SK-N-SH treated with all-trans-retinoic acid at 6 μM for 48 hours (cell line): ENCODE results near the gene USP30.

Experiments used
- ATAC-seq: fragments of 200-7000 bp; cut with Tn5 transposase; 3 replicates; pipeline ENCODE4 v1.9.1; 2020; ENCODE audit warnings: mild to moderate bottlenecking, moderate library complexity
- ARNTL ChIP-seq: fragments of 450-650 bp; formaldehyde crosslinking; IDR thresholded peaks from 2 replicates; pipeline ENCODE4 v1.5.0; 2020; ENCODE audit warnings: low read depth, mild to moderate bottlenecking, moderate library complexity, borderline replicate concordance
- BACH2 ChIP-seq: fragments of 250-450 bp; sonication (Bioruptor Pico); IDR thresholded peaks from 2 replicates; pipeline ENCODE4 v1.9.0; 2021; ENCODE audit warnings: mild to moderate bottlenecking, borderline replicate concordance
- ESRRG ChIP-seq: fragments of 250-450 bp; sonication (Bioruptor Pico); IDR thresholded peaks from 2 replicates; pipeline ENCODE4 v1.6.1; 2021; ENCODE audit warnings: mild to moderate bottlenecking
- GLIS3 ChIP-seq: fragments of 250-450 bp; sonication (Bioruptor Pico); IDR thresholded peaks from 2 replicates; pipeline ENCODE4 v1.5.0; 2020; ENCODE audit warnings: mild to moderate bottlenecking, moderate library complexity
- ISL1 ChIP-seq: fragments of 250-450 bp; sonication (Bioruptor Pico); IDR thresholded peaks from 2 replicates; pipeline ENCODE4 v2.1.2; 2022; ENCODE audit warnings: mild to moderate bottlenecking, moderate library complexity
- OSR1 ChIP-seq: fragments of 250-450 bp; sonication (Bioruptor Pico); IDR thresholded peaks from 2 replicates; pipeline ENCODE4 v1.8.0; 2022; ENCODE audit warnings: moderate library complexity, mild to moderate bottlenecking, inconsistent platforms
- PPARA ChIP-seq: fragments of 250-450 bp; sonication (Bioruptor Pico); IDR thresholded peaks from 2 replicates; pipeline ENCODE4 v1.5.0; 2020; ENCODE audit warnings: mild to moderate bottlenecking, borderline replicate concordance
- RARB ChIP-seq: fragments of 250-450 bp; sonication (Bioruptor Pico); IDR thresholded peaks from 2 replicates; pipeline ENCODE4 v1.8.0; 2021; ENCODE audit warnings: mild to moderate bottlenecking, moderate library complexity
- SNAI2 ChIP-seq: fragments of 250-450 bp; sonication (Bioruptor Pico); IDR thresholded peaks from 2 replicates; pipeline ENCODE4 v1.5.0; 2020; ENCODE audit warnings: mild to moderate bottlenecking, moderate library complexity
- TCF4 ChIP-seq: fragments of 250-450 bp; sonication (Bioruptor Pico); IDR thresholded peaks from 2 replicates; pipeline ENCODE4 v1.8.0; 2021; ENCODE audit warnings: mild to moderate bottlenecking, moderate library complexity, borderline replicate concordance
- TOX ChIP-seq: fragments of 250-450 bp; sonication (Bioruptor Pico); IDR thresholded peaks from 2 replicates; pipeline ENCODE4 v1.8.0; 2021; ENCODE audit warnings: mild to moderate bottlenecking, moderate library complexity, borderline replicate concordance
- ZC3H10 ChIP-seq: fragments of 250-450 bp; sonication (Bioruptor Pico); IDR thresholded peaks from 2 replicates; pipeline ENCODE4 v1.5.1; 2021; ENCODE audit warnings: mild to moderate bottlenecking, moderate library complexity
- ZFP3 ChIP-seq: fragments of 250-450 bp; sonication (Bioruptor Pico); IDR thresholded peaks from 2 replicates; pipeline ENCODE4 v1.5.0; 2020; ENCODE audit warnings: mild to moderate bottlenecking, moderate library complexity
- ZNF565 ChIP-seq: fragments of 450-650 bp; formaldehyde crosslinking; conservative IDR thresholded peaks from 2 replicates; pipeline ENCODE4 v1.5.0; 2020; ENCODE audit warnings: low read depth, mild to moderate bottlenecking, moderate library complexity
- ZNF70 ChIP-seq: fragments of 450-650 bp; formaldehyde crosslinking; IDR thresholded peaks from 2 replicates; pipeline ENCODE4 v1.5.0; 2020; ENCODE audit warnings: mild to moderate bottlenecking, moderate library complexity
- ZNF8 ChIP-seq: fragments of 450-650 bp; formaldehyde crosslinking; IDR thresholded peaks from 2 replicates; pipeline ENCODE4 v1.5.0; 2020; ENCODE audit warnings: mild to moderate bottlenecking, moderate library complexity
- TF ChIP-seq, protein P1 (sequence below): fragments of 250-450 bp; sonication (Bioruptor Pico); IDR thresholded peaks from 2 replicates; pipeline ENCODE4 v1.5.1; 2021; ENCODE audit warnings: mild to moderate bottlenecking, moderate library complexity
- TF ChIP-seq, protein P2 (sequence below): fragments of 250-450 bp; sonication (Bioruptor Pico); IDR thresholded peaks from 2 replicates; pipeline ENCODE4 v1.8.0; 2021; ENCODE audit warnings: low read depth, mild to moderate bottlenecking, moderate library complexity, borderline replicate concordance
- TF ChIP-seq, protein P3 (sequence below): fragments of 250-450 bp; sonication (Bioruptor Pico); IDR thresholded peaks from 2 replicates; pipeline ENCODE4 v1.5.1; 2020; ENCODE audit warnings: low read depth, mild to moderate bottlenecking, moderate library complexity
- TF ChIP-seq, protein P4 (sequence below): fragments of 250-450 bp; sonication (Bioruptor Pico); IDR thresholded peaks from 2 replicates; pipeline ENCODE4 v1.8.0; 2020; ENCODE audit warnings: mild to moderate bottlenecking, moderate library complexity, borderline replicate concordance
- TF ChIP-seq, protein P5 (sequence below): fragments of 250-450 bp; sonication (Bioruptor Pico); IDR thresholded peaks from 2 replicates; pipeline ENCODE4 v1.5.0; 2020; ENCODE audit warnings: mild to moderate bottlenecking, moderate library complexity

The USP30 gene

DNA sequence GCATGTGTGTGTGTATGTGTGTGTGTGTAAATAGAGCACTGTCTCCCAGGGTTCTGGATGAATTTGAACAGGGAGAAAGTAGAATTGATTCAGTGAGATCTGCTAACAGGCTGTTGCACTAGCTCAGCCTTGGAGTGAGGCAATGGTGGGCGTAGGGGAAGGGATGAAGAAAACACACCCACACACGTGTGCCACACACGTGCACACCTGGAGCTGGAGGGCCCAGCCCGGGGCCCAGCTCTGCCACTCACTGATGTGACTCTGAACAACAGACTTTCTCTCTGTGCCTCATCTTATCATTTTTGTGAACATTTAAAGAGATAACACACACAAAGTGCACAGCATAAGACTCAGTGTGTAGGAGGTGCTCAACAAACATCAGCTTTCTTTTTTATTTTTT, 68.2 kb downstream of the USP30 start:
- ATAC-seq, result no peak
- TF ChIP-seq ISL1 (CRISPR knock-in tag) (no peak), ZNF8 (CRISPR knock-in tag) (no peak), BACH2 (CRISPR knock-in tag) (no peak), ZNF70 (CRISPR knock-in tag) (no peak), SNAI2 (no peak), PPARA (CRISPR knock-in tag) (no peak), ZC3H10 (CRISPR knock-in tag) (no peak), ZNF565 (CRISPR knock-in tag) (no peak)
- TF ChIP-seq, protein P1, sequence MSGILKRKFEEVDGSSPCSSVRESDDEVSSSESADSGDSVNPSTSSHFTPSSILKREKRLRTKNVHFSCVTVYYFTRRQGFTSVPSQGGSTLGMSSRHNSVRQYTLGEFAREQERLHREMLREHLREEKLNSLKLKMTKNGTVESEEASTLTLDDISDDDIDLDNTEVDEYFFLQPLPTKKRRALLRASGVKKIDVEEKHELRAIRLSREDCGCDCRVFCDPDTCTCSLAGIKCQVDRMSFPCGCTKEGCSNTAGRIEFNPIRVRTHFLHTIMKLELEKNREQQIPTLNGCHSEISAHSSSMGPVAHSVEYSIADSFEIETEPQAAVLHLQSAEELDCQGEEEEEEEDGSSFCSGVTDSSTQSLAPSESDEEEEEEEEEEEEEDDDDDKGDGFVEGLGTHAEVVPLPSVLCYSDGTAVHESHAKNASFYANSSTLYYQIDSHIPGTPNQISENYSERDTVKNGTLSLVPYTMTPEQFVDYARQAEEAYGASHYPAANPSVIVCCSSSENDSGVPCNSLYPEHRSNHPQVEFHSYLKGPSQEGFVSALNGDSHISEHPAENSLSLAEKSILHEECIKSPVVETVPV, result no peak

DNA sequence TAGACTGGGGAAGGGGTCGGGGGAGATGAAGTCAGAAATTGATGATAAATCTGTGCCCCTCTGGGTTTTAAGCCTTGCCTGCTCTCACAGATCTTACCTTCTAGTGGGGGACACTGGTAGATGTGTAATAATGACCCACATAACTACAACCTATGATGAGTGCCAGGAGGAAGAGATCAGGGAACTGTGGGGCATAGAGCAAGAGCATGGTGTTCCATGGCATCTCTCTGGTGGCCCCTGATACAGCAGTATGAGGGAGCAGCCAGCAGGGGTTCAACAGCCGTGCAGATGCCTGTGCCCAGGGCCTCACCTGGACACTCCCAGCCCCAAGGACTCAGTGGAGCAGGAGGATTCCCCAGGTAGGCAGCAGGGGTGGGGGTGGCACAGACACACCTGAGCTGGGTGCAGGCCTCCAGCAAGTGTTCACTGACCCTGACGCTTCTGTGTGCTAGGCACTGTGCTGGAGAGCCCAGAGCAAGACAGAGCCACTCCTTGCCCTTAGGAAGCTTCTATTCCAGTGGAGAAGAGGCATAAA, 69.0 kb downstream of the USP30 start:
- TF ChIP-seq ZC3H10 (CRISPR knock-in tag) (no peak), TOX (CRISPR knock-in tag) (no peak), ZNF70 (CRISPR knock-in tag) (no peak), RARB (CRISPR knock-in tag) (no peak), OSR1 (no peak), ZFP3 (no peak), BACH2 (CRISPR knock-in tag) (no peak), ARNTL (CRISPR knock-in tag) (no peak), ESRRG (CRISPR knock-in tag) (no peak), TCF4 (CRISPR knock-in tag) (no peak), GLIS3 (CRISPR knock-in tag) (no peak)
- TF ChIP-seq, protein P2, sequence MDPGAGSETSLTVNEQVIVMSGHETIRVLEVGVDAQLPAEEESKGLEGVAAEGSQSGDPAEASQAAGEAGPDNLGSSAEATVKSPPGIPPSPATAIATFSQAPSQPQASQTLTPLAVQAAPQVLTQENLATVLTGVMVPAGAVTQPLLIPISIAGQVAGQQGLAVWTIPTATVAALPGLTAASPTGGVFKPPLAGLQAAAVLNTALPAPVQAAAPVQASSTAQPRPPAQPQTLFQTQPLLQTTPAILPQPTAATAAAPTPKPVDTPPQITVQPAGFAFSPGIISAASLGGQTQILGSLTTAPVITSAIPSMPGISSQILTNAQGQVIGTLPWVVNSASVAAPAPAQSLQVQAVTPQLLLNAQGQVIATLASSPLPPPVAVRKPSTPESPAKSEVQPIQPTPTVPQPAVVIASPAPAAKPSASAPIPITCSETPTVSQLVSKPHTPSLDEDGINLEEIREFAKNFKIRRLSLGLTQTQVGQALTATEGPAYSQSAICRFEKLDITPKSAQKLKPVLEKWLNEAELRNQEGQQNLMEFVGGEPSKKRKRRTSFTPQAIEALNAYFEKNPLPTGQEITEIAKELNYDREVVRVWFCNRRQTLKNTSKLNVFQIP (CRISPR knock-in tag), result no peak
- TF ChIP-seq, protein P3, sequence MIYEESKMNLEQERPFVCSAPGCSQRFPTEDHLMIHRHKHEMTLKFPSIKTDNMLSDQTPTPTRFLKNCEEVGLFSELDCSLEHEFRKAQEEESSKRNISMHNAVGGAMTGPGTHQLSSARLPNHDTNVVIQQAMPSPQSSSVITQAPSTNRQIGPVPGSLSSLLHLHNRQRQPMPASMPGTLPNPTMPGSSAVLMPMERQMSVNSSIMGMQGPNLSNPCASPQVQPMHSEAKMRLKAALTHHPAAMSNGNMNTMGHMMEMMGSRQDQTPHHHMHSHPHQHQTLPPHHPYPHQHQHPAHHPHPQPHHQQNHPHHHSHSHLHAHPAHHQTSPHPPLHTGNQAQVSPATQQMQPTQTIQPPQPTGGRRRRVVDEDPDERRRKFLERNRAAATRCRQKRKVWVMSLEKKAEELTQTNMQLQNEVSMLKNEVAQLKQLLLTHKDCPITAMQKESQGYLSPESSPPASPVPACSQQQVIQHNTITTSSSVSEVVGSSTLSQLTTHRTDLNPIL (CRISPR knock-in tag), result no peak
- TF ChIP-seq, protein P1, result no peak
- TF ChIP-seq, protein P4, sequence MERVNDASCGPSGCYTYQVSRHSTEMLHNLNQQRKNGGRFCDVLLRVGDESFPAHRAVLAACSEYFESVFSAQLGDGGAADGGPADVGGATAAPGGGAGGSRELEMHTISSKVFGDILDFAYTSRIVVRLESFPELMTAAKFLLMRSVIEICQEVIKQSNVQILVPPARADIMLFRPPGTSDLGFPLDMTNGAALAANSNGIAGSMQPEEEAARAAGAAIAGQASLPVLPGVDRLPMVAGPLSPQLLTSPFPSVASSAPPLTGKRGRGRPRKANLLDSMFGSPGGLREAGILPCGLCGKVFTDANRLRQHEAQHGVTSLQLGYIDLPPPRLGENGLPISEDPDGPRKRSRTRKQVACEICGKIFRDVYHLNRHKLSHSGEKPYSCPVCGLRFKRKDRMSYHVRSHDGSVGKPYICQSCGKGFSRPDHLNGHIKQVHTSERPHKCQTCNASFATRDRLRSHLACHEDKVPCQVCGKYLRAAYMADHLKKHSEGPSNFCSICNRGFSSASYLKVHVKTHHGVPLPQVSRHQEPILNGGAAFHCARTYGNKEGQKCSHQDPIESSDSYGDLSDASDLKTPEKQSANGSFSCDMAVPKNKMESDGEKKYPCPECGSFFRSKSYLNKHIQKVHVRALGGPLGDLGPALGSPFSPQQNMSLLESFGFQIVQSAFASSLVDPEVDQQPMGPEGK (CRISPR knock-in tag), result no peak
- TF ChIP-seq, all 23 proteins: peak for 0
- ATAC-seq, result no peak

DNA sequence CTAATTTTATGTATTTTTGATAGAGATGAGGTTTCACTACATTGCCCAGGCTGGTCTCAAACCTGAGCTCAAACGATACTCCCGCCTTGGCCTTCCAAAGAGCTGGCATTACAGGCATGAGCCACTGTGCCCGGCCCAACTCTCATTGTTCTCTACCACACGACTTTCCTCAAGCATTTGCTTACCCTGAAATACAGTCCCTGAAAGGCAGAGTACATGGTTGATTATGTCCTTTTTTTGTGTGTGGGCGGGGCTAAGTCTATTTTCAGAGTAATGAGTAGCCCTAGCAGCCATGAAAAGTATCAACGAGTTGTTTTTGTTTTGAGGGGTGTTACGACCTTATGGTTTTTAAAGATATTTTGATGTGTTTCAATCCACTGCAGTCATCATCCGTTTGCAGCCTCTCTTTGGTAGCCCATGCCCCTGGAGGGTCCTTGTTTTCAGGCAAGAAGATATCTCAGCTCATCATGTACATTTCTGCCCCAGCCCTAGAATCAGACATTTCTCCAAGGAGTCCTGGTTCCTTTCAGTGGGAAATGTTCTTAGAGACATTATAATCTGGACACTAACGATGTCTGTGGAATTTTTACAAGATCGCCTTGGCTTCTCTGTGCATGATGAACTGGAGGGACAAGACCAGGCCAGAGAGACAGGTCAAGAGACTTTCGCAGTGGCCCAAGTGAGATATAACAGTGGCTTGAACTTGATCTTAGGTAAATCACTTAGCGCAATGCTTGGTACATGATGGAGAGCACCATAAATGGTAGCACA, 72.7 kb downstream of the USP30 start:
- TF ChIP-seq ZNF565 (CRISPR knock-in tag) (no peak), ESRRG (CRISPR knock-in tag) (no peak), TCF4 (CRISPR knock-in tag) (no peak), PPARA (CRISPR knock-in tag) (no peak), SNAI2 (no peak), ZFP3 (no peak)
- TF ChIP-seq, protein P5, sequence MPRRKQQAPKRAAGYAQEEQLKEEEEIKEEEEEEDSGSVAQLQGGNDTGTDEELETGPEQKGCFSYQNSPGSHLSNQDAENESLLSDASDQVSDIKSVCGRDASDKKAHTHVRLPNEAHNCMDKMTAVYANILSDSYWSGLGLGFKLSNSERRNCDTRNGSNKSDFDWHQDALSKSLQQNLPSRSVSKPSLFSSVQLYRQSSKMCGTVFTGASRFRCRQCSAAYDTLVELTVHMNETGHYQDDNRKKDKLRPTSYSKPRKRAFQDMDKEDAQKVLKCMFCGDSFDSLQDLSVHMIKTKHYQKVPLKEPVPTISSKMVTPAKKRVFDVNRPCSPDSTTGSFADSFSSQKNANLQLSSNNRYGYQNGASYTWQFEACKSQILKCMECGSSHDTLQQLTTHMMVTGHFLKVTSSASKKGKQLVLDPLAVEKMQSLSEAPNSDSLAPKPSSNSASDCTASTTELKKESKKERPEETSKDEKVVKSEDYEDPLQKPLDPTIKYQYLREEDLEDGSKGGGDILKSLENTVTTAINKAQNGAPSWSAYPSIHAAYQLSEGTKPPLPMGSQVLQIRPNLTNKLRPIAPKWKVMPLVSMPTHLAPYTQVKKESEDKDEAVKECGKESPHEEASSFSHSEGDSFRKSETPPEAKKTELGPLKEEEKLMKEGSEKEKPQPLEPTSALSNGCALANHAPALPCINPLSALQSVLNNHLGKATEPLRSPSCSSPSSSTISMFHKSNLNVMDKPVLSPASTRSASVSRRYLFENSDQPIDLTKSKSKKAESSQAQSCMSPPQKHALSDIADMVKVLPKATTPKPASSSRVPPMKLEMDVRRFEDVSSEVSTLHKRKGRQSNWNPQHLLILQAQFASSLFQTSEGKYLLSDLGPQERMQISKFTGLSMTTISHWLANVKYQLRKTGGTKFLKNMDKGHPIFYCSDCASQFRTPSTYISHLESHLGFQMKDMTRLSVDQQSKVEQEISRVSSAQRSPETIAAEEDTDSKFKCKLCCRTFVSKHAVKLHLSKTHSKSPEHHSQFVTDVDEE, result no peak
- TF ChIP-seq, protein P1, result no peak
- ATAC-seq, result no peak
